Daoy (cell line): ENCODE data around the gene PYGO2. TPM values are rescaled to one million over a fixed set of nuclear protein-coding genes. Genes with fewer than 3 reads are reported as not detected.
A peak's percentile ranks its signal among the peaks of the same experiment; 100 is the strongest.

Experiments used
- DNase-seq: peaks from one replicate; pipeline ENCODE4 v3.0.0-alpha.2; 2015; ENCODE audit warnings: low read depth
- total RNA-seq: library from RNA; depleted of rRNA; stranded (reverse); fragments of >200 nt; shearing (Covaris generic); gene quantifications from 2 replicates; pipeline ENCODE4 v1.2.3, GENCODE V29; 2014

The PYGO2 gene
- total RNA-seq, 1 experiment from 2014 or later = 24.3 TPM

- peak; percentile 53 for DNase-seq
These were observed 17.8 kb downstream of the PYGO2 start for GRCh38 chr1:154943649-154944400.

GRCh38 chr1:154941333-154942013 lies 20.1 kb downstream of the PYGO2 start:
- no peak for DNase-seq

GRCh38 chr1:154940651-154941194 lies 20.9 kb downstream of the PYGO2 start:
- no peak for DNase-seq

GRCh38 chr1:154940213-154940560 lies 21.4 kb downstream of the PYGO2 start:
- DNase-seq = no peak

- DNase-seq = no peak
These were observed 22.8 kb downstream of the PYGO2 start for GRCh38 chr1:154938604-154939399.

- DNase-seq = no peak
These were observed 23.6 kb downstream of the PYGO2 start for GRCh38 chr1:154937988-154938386.

- peak; percentile 94 for DNase-seq
These were observed 24.2 kb downstream of the PYGO2 start for GRCh38 chr1:154937085-154937987.

- DNase-seq = peak; percentile 96
These were observed 25.0 kb downstream of the PYGO2 start, which contains the start of gene PMVK for GRCh38 chr1:154936555-154937084. Gene PMVK (minus strand): TSS chr1:154936719. CDS start chr1:154936685, 34 bp downstream.

GRCh38 chr1:154935749-154936554 lies 25.6 kb downstream of the PYGO2 start:
- no peak for DNase-seq

- DNase-seq = no peak
These were observed 27.1 kb downstream of the PYGO2 start for GRCh38 chr1:154934358-154934948.

GRCh38 chr1:154931940-154932487 lies 29.6 kb downstream of the PYGO2 start:
- peak; percentile 82 for DNase-seq

GRCh38 chr1:154926201-154926600 lies 35.4 kb downstream of the PYGO2 start:
- DNase-seq = no peak

GRCh38 chr1:154925335-154926170 lies 36.0 kb downstream of the PYGO2 start:
- DNase-seq = no peak

- DNase-seq = no peak
These were observed 37.9 kb downstream of the PYGO2 start for GRCh38 chr1:154923695-154924094.

GRCh38 chr1:154913273-154913672 lies 48.3 kb downstream of the PYGO2 start:
- no peak for DNase-seq

- no peak for DNase-seq
These were observed 48.8 kb downstream of the PYGO2 start for GRCh38 chr1:154912755-154913154.

- no peak for DNase-seq
These were observed 49.7 kb downstream of the PYGO2 start for GRCh38 chr1:154911691-154912550.
